Measurements from ENCODE around the gene TRABD2B.

- TF ChIP-seq CTCF (IDR thresholded peaks at IDR 0.05) = no peak
- TF ChIP-seq POLR2A (IDR thresholded peaks at IDR 0.05) = no peak
These were observed 12.2 kb downstream of the TRABD2B start for GRCh38 chr1:47985018-47985417.

Measured in lower leg skin (tissue), 3 donors.